ENCODE data around the gene ZNF3.

ZNF3 gene

GRCh38 chr7:100049441-100050291 is 31.9 kb downstream of the ZNF3 start, which contains the start of gene ZSCAN21:
Gene ZSCAN21 (plus strand): TSS chr7:100049774. CDS start chr7:100057007, 7,233 bp downstream.
- DNase-seq, result no peak

DNA sequence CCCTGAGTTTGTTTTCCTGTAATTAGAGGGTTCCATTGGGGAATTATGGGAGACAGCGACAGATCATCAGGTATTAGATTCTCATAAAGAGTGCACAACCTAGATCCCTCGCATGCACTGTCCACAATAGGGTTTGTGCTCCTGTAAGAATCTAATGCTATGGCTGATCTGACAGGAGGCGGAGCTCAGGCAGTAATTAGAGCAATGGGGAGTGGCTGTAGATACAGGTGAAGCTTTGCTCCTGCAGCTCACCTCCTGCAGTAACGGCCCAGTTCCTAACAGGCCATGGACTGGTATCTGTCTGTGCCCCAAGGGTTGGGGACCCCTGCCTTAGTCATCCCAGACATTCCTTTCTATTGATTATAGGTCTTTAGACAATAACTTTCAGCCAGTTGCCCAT is 32.8 kb downstream of the ZNF3 start:
- no peak for DNase-seq

GRCh38 chr7:100044718-100045117 is 36.8 kb downstream of the ZNF3 start:
- no peak for DNase-seq

DNA sequence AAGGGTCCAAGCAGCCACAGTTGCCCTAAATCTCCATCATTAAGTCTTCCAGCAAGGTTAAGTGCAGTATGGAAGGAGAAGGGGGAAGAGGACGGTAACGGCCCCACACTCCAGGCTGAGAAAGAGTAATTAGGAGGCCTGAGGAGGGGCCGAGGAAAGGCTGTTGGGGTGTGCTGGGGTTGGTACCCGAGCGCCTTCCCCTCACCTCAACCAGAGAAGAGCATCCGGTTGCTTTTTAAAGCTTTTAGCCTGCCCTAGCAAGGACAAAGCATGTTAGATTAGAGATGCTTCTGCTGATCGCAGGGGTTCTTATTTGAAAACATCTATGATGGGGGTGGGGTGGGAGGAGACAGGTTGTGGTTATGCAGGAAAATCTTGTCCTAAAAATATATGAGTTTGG is 40.9 kb downstream of the ZNF3 start:
- no peak for DNase-seq

GRCh38 chr7:100038326-100038725 is 43.2 kb downstream of the ZNF3 start:
- no peak for DNase-seq

DNA sequence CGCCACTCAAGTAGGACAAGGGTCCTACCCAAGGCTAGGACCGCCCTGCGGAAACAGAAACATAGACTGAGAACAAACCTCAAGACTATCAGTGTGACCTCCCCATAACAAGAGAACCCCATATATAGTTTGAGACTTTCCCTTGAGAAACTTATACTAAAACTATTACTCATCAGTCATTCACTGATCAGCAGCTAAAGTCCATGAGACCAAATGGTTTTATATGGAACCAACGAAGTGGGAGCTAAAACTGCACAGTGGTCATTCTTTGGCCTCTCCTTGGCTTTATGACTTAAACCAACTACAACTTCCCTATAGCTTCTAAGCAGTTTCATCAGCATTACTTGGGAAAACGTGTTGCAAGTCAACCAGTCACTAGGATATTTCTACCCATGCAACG is 45.6 kb downstream of the ZNF3 start:
- no peak for DNase-seq

- no peak for DNase-seq
Observed at GRCh38 chr7:100034871-100035510, 46.5 kb downstream of the ZNF3 start.

- no peak for DNase-seq
Observed at GRCh38 chr7:100033526-100033925, 48.0 kb downstream of the ZNF3 start.

DNA sequence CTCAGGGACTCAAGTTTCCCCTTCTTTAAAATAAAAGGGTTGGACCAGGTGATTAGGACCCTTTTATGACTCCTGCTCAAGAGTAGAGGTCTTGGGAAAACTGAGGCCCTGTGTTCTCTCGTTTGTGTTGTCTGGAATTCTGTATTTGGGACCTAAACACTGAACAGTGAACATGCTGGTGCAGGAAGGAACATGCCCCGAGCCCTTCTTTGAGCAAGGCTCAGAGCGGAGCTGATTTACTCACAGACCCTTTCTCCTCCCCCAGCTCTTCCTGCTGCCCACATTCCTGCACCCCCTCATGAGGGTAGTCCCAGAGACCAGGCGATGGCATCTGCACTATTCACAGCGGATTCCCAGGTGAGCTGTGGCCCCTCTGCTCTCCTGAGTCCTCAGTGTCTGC is 51.9 kb downstream of the ZNF3 start:
- DNase-seq, result no peak

DNA sequence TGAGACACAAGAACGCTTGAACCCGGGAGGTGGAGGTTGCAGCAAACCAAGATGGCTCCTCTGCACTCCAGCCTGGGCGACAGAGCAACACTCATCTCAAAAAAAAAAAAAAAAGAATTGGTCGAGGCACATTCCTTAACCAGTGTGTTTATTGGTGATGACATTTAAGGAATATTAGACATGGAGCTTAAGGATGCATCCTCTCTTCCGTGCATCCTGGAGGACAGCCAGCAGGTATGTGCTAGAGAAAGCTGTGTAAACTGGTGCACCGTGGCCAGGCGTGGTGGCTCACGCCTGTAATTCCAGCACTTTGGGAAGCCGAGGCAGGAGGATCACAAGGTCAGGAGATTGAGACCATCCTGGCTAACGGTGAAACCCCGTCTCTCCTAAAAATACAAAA is 54.3 kb downstream of the ZNF3 start:
- no peak for DNase-seq

DNA sequence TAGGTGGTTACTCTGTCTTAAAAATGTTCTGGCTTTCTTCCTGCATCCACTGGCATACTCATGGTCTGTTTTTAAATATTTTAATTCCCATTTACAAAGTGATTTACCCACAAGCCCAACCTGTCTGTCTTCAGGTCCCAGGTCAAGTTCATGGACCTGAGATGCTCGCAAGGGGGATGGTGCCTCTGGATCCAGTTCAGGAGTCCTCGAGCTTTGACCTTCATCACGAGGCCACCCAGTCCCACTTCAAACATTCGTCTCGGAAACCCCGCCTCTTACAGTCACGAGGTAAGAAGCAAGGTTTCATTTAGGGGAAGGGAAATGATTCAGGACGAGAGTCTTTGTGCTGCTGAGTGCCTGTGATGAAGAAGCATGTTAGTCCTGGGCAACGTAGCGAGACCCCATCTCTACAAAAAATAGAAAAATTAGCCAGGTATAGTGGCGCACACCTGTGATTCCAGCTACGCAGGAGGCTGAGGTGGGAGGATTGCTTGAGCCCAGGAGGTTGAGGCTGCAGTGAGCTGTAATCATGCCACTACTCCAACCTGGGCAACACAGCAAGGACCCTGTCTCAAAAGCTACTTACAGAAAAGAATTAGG is 57.4 kb downstream of the ZNF3 start:
- DNase-seq, result no peak

GRCh38 chr7:100023526-100023925 is 58.0 kb downstream of the ZNF3 start:
- no peak for DNase-seq

GRCh38 chr7:100022621-100023020 is 58.9 kb downstream of the ZNF3 start:
- DNase-seq, result no peak

DNA sequence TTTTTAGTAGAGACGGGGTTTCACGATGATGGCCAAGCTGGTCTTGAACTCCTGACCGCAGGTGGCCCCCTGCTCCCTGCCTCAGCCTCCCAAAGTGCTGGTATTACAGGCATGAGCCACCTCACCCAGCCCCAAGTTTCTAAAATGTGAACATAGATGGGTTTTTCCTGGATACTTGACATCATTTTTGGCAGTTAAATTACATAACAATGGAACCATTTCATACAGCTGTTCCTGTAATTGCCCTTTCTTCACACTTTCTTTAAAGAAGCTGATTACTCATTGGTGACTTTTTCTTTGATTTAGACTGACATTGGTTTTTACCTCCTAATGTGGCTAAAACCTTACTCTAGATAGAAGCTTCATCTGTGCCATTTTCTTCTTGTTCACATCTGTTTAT is 60.2 kb downstream of the ZNF3 start:
- DNase-seq, result no peak

All from NCI-H1436 treated with DMSO at 0.1 percent for 48 hours (cell line).